GM12865 (cell line): ENCODE measurements around the gene GAPVD1.

Experiments used
- DNase-seq: peaks from one replicate; pipeline ENCODE4 v3.0.0; 2010; ENCODE audit warnings: low read depth
- H3K4me3 ChIP-seq: 2 replicates; pipeline ENCODE4 v1.5.1; 2011; ENCODE audit warnings: mild to moderate bottlenecking, low read depth, low read length, control low read depth
- TF ChIP-seq, protein P1 (sequence below): IDR thresholded peaks from 2 replicates; pipeline ENCODE4 v1.5.1; 2011; ENCODE audit warnings: low read length, control low read depth, low read depth, inconsistent platforms; ENCODE audit not compliant: insufficient read depth; ENCODE audit errors: missing control alignments

GAPVD1 gene

DNA sequence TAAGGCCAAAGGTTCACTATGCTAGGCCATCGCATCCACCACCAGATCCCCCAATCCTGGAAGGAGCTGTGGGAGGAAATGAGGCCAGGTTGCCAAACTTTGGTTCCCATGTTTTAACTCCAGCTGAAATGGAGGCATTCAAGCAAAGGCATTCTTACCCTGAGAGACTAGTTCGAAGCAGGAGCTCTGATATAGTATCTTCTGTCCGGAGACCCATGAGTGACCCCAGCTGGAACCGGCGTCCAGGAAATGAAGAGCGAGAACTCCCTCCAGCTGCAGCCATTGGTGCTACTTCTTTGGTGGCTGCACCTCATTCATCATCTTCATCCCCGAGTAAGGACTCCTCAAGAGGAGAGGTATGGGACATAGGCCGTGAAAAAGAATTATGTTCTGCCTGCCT, 75.6 kb downstream of the GAPVD1 start:
- TF ChIP-seq, protein P1, sequence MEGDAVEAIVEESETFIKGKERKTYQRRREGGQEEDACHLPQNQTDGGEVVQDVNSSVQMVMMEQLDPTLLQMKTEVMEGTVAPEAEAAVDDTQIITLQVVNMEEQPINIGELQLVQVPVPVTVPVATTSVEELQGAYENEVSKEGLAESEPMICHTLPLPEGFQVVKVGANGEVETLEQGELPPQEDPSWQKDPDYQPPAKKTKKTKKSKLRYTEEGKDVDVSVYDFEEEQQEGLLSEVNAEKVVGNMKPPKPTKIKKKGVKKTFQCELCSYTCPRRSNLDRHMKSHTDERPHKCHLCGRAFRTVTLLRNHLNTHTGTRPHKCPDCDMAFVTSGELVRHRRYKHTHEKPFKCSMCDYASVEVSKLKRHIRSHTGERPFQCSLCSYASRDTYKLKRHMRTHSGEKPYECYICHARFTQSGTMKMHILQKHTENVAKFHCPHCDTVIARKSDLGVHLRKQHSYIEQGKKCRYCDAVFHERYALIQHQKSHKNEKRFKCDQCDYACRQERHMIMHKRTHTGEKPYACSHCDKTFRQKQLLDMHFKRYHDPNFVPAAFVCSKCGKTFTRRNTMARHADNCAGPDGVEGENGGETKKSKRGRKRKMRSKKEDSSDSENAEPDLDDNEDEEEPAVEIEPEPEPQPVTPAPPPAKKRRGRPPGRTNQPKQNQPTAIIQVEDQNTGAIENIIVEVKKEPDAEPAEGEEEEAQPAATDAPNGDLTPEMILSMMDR, result no peak
- no peak for DNase-seq
- no peak overlapping the region for H3K4me3 ChIP-seq

DNA sequence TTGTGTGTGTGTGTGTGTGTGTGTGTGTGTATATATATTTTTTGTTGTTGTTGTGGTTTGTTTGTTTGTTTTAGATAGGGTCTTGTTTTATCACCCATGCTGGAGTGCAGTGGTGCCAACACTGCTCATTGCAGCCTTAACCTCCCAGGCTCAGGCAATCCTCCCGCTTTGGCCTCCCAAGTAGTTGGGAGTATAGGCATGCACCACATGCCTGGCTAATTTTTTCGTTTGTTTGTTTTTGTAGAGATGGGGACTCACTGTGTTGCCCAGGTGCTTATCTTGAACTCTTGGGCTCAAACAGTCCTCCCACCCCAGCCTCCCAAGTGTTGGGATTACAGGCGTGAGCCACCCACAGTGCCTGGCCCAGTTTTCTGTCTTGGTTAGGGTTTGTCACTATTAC, 77.3 kb downstream of the GAPVD1 start:
- no peak for DNase-seq
- TF ChIP-seq, protein P1, result no peak
- H3K4me3 ChIP-seq, result no peak overlapping the region

DNA sequence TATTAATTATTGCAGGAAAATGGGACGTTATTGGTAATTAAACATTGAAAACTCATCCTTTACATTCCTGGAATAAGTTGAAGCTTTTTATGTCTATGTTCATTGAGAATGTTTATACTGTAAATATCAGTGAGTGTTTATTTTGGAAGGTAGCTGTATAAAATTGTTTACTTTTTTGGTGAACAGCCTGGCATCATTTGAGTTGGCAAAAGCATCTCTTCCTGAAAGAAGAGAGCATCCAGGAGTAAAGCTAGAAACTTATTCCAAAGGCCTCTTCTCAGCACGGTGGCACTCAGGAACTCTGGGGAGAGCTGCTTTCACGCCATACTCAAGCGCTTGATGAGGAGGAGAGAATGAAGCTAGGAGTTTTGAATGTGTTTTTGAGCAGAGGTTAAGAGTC, 79.9 kb downstream of the GAPVD1 start:
- H3K4me3 ChIP-seq, result no peak overlapping the region
- no peak for DNase-seq
- TF ChIP-seq, protein P1, result no peak

DNA sequence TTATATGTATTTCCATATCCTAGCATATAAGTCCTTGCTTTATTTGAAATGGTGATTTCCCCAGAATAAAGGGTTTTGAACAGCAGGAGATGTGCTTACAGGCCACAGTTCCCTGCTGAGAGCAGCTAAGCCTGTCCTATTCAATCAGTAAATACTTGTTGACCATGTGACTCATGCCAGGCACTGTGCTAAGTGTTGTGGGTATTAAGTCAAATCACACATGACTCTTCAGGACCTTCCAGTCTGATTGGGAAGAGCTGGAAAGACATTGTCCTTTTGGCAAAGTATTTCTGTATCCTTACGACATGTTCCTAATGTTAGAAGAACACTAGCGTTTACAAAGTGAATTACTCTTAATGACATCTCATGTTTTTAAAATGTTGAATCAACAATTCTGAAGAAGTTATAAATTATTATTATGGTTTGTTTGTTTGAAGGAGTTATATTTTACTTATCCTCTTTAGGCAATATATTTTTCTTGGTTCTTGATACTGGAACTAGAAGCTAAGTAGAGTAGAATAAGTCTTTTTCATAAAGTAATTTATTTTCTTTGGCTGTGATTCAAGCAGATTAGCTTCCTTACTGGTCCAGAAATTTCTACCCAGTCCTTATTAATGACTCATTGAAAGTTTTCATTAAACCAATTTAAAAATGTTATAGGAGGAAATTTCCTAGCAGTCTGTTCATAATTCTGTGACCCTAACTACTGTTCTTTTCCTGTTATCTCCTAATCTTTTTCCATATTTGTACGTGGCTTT, 82.1 kb downstream of the GAPVD1 start:
- TF ChIP-seq, protein P1, result no peak
- no peak overlapping the region for H3K4me3 ChIP-seq
- DNase-seq, result no peak

DNA sequence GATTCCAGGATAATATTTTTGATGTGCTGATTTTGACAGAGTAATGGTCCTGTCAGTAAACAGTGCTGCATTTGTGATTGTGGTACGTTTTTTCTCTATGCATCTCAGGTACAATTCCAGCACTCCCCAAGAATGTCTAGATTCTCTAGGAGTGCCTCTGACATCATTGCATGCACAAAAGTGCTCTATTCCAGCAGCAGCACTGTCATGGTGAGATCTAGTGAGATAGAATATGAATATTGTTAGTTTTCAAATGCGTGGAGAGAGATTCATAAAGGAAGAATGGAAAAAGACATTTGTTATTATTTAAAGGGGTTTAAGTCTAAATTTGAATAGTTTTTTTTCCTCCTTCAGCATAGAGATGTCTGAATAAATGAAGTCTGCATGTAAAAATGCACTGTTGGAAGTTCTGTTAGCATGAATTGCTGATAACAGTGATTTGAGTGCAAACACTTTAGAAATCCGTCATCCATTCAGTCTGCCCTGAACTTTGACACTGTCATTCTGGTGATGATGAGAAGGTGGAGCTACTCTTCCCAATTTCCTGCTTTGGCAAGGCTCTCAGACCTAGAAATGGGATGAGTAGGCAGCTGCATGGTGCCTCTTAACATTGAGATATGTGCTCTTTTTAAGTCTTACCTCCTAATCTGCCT, 84.6 kb downstream of the GAPVD1 start:
- H3K4me3 ChIP-seq, result no peak overlapping the region
- DNase-seq, result no peak
- TF ChIP-seq, protein P1, result no peak

DNA sequence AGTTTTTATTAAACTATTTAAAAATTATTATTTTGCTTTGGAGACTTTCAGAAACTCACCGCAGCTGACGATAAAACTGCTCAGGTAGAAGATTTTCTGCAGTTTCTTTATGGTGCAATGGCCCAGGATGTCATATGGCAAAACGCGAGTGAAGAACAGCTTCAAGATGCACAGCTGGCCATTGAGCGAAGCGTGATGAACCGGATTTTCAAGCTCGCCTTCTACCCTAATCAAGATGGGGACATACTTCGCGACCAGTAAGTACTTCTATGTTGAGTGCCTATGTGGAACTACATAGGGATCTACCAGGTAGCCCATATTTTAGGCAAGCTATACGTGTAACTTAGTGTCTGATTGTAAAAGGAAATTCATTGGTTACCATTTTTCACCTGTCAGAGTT, 94.0 kb downstream of the GAPVD1 start:
- H3K4me3 ChIP-seq, result no peak overlapping the region
- TF ChIP-seq, protein P1, result no peak
- DNase-seq, result no peak

DNA sequence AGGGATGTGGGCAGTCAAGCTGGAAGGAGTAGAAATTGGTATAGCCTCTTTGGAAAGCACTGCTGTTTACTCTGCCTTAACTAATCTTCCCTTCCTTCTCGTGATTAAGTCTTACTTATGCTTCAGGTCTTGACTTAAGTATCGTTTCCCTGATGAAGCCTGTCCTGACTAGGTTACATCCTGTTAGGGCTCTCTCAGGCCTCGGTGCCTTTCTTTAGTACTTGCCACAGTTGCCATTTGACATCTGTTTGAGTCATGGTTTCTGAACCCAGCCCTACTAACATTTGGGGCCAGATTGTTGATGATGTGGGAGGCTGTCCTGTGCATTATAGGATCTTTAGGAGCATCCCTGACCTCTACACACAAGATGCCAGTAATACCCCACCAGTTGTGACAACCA, 94.4 kb downstream of the GAPVD1 start:
- no peak for DNase-seq
- H3K4me3 ChIP-seq, result no peak overlapping the region
- TF ChIP-seq, protein P1, result no peak
